Adrenal gland (tissue), 5 donors: ENCODE results near the gene MACROD2.

Source experiments
- POLR2A ChIP-seq, 2 donors: fragments of 450-650 bp; IDR thresholded peaks; one replicate each; pipeline ENCODE4 v1.6.1; 2017; ENCODE audit warnings: antibody characterized with exemption in 2 of 2, mild to moderate bottlenecking in 2 of 2, moderate library complexity in 1 of 2
- TF ChIP-seq, protein P1 (sequence below), 6 experiments: fragments of 450-650 bp in 4 of 6; fragments of 200-600 bp in 2 of 6; sonication (generic) in 1 of 6; IDR thresholded peaks; 1 replicate in 5 of 6; 2 replicates in 1 of 6; pipeline versions ENCODE4 v1.5.1 to v1.8.0; 2016 to 2021; ENCODE audit warnings: antibody characterized with exemption in 6 of 6, mild to moderate bottlenecking in 2 of 6, moderate library complexity in 1 of 6
- donor health status: DM: no; HTN: no; CAD: no.

DNA sequence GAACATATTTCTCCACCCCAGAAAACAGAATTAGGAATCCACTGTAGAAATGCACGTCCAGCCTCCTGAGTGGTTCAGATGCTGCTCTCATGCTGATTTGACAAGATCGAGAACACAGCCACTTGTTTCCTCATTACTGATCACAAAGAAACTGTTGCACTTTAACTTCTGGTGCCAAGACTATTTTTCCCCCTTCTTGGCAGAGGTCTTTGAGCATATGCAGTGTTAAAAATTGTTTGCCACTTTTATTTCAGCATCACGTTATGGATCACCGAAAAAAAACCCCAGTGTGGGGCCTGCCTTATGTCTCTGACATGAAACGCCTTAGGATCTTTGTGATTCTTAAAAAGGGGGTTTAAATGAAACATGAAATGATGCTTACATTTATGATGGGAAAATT is 1511.0 kb downstream of the MACROD2 start:
- TF ChIP-seq, protein P1, sequence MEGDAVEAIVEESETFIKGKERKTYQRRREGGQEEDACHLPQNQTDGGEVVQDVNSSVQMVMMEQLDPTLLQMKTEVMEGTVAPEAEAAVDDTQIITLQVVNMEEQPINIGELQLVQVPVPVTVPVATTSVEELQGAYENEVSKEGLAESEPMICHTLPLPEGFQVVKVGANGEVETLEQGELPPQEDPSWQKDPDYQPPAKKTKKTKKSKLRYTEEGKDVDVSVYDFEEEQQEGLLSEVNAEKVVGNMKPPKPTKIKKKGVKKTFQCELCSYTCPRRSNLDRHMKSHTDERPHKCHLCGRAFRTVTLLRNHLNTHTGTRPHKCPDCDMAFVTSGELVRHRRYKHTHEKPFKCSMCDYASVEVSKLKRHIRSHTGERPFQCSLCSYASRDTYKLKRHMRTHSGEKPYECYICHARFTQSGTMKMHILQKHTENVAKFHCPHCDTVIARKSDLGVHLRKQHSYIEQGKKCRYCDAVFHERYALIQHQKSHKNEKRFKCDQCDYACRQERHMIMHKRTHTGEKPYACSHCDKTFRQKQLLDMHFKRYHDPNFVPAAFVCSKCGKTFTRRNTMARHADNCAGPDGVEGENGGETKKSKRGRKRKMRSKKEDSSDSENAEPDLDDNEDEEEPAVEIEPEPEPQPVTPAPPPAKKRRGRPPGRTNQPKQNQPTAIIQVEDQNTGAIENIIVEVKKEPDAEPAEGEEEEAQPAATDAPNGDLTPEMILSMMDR (IDR thresholded peaks at IDR 0.05): no peak
- no peak for TF ChIP-seq POLR2A (IDR thresholded peaks at IDR 0.05)
